ENCODE results near the gene ZNF385A.

The ZNF385A gene

DNA sequence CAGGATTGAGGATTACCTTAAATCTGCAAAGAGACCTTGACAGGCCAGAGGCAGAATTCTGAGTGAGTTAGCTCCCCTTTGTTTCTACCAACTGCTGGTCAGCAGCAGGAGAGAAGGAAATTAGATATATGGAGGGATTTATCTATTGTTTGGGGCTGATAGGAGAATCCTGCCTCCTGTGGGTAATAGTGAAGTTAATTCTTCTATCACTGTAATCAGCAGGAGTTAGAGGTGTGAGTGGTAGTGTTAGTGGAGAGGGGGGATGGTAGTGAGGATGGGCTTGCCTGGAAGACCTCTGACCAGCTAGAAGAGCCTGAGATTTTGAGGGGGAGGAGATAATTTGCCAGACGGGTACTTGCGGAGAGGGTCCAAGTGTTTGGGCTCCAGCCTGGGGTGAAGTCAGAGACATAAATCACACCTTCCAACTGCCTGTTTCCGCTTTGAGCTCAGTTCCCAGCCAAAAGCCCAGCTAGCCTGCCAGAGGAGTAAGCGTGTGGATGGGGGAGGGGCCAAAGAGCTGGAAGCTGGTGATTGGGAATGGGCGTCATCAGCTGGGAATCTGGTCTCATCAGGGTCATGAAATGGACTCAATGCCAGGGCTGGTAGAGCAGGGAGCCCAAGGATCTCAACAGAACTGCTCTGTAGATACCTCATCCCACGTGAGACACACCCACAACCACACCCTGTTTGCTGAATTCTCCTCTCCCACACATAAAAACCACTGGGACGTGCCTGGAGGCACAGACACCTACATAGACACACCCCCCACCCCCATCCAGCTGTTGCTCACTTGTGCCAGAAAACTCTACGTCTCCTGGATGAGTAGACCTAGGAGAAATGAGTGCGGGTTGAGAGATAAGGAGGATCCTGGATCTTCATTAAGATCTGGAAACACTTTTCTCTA is 47.6 kb upstream of the ZNF385A start (continued):
- TF ChIP-seq, protein P1, sequence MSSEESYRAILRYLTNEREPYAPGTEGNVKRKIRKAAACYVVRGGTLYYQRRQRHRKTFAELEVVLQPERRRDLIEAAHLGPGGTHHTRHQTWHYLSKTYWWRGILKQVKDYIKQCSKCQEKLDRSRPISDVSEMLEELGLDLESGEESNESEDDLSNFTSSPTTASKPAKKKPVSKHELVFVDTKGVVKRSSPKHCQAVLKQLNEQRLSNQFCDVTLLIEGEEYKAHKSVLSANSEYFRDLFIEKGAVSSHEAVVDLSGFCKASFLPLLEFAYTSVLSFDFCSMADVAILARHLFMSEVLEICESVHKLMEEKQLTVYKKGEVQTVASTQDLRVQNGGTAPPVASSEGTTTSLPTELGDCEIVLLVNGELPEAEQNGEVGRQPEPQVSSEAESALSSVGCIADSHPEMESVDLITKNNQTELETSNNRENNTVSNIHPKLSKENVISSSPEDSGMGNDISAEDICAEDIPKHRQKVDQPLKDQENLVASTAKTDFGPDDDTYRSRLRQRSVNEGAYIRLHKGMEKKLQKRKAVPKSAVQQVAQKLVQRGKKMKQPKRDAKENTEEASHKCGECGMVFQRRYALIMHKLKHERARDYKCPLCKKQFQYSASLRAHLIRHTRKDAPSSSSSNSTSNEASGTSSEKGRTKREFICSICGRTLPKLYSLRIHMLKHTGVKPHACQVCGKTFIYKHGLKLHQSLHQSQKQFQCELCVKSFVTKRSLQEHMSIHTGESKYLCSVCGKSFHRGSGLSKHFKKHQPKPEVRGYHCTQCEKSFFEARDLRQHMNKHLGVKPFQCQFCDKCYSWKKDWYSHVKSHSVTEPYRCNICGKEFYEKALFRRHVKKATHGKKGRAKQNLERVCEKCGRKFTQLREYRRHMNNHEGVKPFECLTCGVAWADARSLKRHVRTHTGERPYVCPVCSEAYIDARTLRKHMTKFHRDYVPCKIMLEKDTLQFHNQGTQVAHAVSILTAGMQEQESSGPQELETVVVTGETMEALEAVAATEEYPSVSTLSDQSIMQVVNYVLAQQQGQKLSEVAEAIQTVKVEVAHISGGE (tag by site-specific recombination; conservative IDR thresholded peaks at IDR 0.05; ENCODE audit: low read depth), result no peak
- TF ChIP-seq ZSCAN30 (tag by site-specific recombination; IDR thresholded peaks at IDR 0.05) (no peak), ZBTB17 (tag by site-specific recombination; IDR thresholded peaks at IDR 0.05) (peak; percentile 75), SP7 (tag by site-specific recombination; IDR thresholded peaks at IDR 0.05) (peak; percentile 76), ZSCAN5A (tag by site-specific recombination; IDR thresholded peaks at IDR 0.05) (no peak), ZNF423 (tag by site-specific recombination; IDR thresholded peaks at IDR 0.05) (no peak), KLF8 (tag by site-specific recombination; IDR thresholded peaks at IDR 0.05) (no peak), ZBTB7A (tag by site-specific recombination; IDR thresholded peaks at IDR 0.05; ENCODE audit: low read depth) (no peak), ZNF311 (tag by site-specific recombination; IDR thresholded peaks at IDR 0.05; ENCODE audit: borderline replicate concordance) (no peak), KLF16 (tag by site-specific recombination; IDR thresholded peaks at IDR 0.05) (peak; percentile 80), ZNF777 (tag by site-specific recombination; IDR thresholded peaks at IDR 0.05; ENCODE audit: borderline replicate concordance) (no peak), ZNF223 (tag by site-specific recombination; IDR thresholded peaks at IDR 0.05) (no peak; the same call in 1 of the 2 replicates), TRIM28 (IDR thresholded peaks at IDR 0.05; ENCODE audit: borderline replicate concordance, low read length) (no peak), ZNF202 (tag by site-specific recombination; IDR thresholded peaks at IDR 0.05; ENCODE audit: borderline replicate concordance) (no peak), ZFP37 (tag by site-specific recombination; IDR thresholded peaks at IDR 0.05) (peak; percentile 47; the same call in 1 of the 2 replicates), ZNF26 (tag by site-specific recombination; IDR thresholded peaks at IDR 0.05) (no peak), ZNF776 (tag by site-specific recombination; IDR thresholded peaks at IDR 0.05; ENCODE audit: borderline replicate concordance) (no peak), ZNF211 (tag by site-specific recombination; IDR thresholded peaks at IDR 0.05; ENCODE audit: low read depth) (no peak), ZNF341 (tag by site-specific recombination; IDR thresholded peaks at IDR 0.05; ENCODE audit: low read depth) (peak; percentile 31; the same call in 1 of the 2 replicates)
- TF ChIP-seq, protein P2, sequence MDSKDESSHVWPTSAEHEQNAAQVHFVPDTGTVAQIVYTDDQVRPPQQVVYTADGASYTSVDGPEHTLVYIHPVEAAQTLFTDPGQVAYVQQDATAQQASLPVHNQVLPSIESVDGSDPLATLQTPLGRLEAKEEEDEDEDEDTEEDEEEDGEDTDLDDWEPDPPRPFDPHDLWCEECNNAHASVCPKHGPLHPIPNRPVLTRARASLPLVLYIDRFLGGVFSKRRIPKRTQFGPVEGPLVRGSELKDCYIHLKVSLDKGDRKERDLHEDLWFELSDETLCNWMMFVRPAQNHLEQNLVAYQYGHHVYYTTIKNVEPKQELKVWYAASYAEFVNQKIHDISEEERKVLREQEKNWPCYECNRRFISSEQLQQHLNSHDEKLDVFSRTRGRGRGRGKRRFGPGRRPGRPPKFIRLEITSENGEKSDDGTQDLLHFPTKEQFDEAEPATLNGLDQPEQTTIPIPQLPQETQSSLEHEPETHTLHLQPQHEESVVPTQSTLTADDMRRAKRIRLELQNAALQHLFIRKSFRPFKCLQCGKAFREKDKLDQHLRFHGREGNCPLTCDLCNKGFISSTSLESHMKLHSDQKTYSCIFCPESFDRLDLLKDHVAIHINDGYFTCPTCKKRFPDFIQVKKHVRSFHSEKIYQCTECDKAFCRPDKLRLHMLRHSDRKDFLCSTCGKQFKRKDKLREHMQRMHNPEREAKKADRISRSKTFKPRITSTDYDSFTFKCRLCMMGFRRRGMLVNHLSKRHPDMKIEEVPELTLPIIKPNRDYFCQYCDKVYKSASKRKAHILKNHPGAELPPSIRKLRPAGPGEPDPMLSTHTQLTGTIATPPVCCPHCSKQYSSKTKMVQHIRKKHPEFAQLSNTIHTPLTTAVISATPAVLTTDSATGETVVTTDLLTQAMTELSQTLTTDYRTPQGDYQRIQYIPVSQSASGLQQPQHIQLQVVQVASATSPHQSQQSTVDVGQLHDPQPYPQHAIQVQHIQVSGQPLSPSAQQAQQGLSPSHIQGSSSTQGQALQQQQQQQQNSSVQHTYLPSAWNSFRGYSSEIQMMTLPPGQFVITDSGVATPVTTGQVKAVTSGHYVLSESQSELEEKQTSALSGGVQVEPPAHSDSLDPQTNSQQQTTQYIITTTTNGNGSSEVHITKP (tag by site-specific recombination; IDR thresholded peaks at IDR 0.05), result no peak
- TF ChIP-seq, protein P3, sequence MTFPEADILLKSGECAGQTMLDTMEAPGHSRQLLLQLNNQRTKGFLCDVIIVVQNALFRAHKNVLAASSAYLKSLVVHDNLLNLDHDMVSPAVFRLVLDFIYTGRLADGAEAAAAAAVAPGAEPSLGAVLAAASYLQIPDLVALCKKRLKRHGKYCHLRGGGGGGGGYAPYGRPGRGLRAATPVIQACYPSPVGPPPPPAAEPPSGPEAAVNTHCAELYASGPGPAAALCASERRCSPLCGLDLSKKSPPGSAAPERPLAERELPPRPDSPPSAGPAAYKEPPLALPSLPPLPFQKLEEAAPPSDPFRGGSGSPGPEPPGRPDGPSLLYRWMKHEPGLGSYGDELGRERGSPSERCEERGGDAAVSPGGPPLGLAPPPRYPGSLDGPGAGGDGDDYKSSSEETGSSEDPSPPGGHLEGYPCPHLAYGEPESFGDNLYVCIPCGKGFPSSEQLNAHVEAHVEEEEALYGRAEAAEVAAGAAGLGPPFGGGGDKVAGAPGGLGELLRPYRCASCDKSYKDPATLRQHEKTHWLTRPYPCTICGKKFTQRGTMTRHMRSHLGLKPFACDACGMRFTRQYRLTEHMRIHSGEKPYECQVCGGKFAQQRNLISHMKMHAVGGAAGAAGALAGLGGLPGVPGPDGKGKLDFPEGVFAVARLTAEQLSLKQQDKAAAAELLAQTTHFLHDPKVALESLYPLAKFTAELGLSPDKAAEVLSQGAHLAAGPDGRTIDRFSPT (tag by site-specific recombination; IDR thresholded peaks at IDR 0.05), result no peak
- TF ChIP-seq, protein P4, sequence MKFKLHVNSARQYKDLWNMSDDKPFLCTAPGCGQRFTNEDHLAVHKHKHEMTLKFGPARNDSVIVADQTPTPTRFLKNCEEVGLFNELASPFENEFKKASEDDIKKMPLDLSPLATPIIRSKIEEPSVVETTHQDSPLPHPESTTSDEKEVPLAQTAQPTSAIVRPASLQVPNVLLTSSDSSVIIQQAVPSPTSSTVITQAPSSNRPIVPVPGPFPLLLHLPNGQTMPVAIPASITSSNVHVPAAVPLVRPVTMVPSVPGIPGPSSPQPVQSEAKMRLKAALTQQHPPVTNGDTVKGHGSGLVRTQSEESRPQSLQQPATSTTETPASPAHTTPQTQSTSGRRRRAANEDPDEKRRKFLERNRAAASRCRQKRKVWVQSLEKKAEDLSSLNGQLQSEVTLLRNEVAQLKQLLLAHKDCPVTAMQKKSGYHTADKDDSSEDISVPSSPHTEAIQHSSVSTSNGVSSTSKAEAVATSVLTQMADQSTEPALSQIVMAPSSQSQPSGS (tag by site-specific recombination; IDR thresholded peaks at IDR 0.05; ENCODE audit: low read depth), result no peak
- TF ChIP-seq, protein P5, sequence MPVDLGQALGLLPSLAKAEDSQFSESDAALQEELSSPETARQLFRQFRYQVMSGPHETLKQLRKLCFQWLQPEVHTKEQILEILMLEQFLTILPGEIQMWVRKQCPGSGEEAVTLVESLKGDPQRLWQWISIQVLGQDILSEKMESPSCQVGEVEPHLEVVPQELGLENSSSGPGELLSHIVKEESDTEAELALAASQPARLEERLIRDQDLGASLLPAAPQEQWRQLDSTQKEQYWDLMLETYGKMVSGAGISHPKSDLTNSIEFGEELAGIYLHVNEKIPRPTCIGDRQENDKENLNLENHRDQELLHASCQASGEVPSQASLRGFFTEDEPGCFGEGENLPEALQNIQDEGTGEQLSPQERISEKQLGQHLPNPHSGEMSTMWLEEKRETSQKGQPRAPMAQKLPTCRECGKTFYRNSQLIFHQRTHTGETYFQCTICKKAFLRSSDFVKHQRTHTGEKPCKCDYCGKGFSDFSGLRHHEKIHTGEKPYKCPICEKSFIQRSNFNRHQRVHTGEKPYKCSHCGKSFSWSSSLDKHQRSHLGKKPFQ (tag by site-specific recombination; IDR thresholded peaks at IDR 0.05), result peak; percentile 71; the same call in 1 of the 2 replicates
